ENCODE measurements around the gene DAAM1. TPM values are rescaled to one million over a fixed set of nuclear protein-coding genes. Genes with fewer than 3 reads are reported as not detected.

DAAM1 gene
- total and polyA plus RNA-seq, 2 donors (not counting 1 experiment from before 2014, with no cell fraction given), result 11.2 to 34.3 TPM

- whole genome bisulfite sequencing (ENCODE audit: insufficient coverage), result 100% methylated on average over 2 of the region's 2 CpGs
- H3K9ac ChIP-seq (ENCODE audit: low read length), result no peak overlapping the region
- TF ChIP-seq CTCF (IDR thresholded peaks at IDR 0.05) (no peak), EZH2 (IDR thresholded peaks at IDR 0.05; ENCODE audit: borderline replicate concordance, insufficient read depth, low read depth, low read length, poor library complexity, severe bottlenecking) (no peak)
- ChIA-PET POLR2A (no interaction called here), CTCF (interaction anchor here (1.0 kb wide), 1 partner anchor 11 kb away, joined by 3 read pairs; no protein-coding TSS in a partner anchor)
- H2AFZ ChIP-seq (ENCODE audit: insufficient read depth, low read depth, low read length, poor library complexity, severe bottlenecking), result no peak overlapping the region
- no peak overlapping the region for H3K27ac ChIP-seq (ENCODE audit: low read length in 2 of 2)
- ATAC-seq (ENCODE audit: low read depth) (no peak), DNase-seq (no peak)
- H3K27me3 ChIP-seq (replicated peaks in 1 of 4; ENCODE audit: control extremely low read depth in 1 of 4, control insufficient read depth in 3 of 4, insufficient read depth in 4 of 4, low read length in 3 of 4), result no peaks in the 10 kb centered on the region
- peaks cover 1 to 20% of the 10 kb centered on the region in 2 experiments for H3K36me3 ChIP-seq (replicated peaks in 1 of 2; ENCODE audit: control extremely low read depth in 1 of 2, control insufficient read depth in 1 of 2, extremely low read depth in 1 of 2, insufficient read depth in 2 of 2, low read length in 1 of 2)
- peaks cover 4 to 7% of the 10 kb centered on the region in 2 donors for H3K4me1 ChIP-seq (ENCODE audit: control insufficient read depth in 2 of 2, insufficient read depth in 2 of 2, low read length in 2 of 2)
- intact Hi-C loops (cut with micrococcal nuclease), result no loop called here
- H3K4me2 ChIP-seq (replicated peaks; ENCODE audit: low read depth, low read length, poor library complexity, severe bottlenecking), result no peak overlapping the region
- H3K4me3 ChIP-seq (ENCODE audit: control extremely low read depth in 1 of 5, extremely low read depth in 1 of 5, insufficient read depth in 1 of 5, low read depth in 2 of 5, low read length in 4 of 5), result no peak overlapping the region
- H3K9me3 ChIP-seq (ENCODE audit: control extremely low read depth in 1 of 3, control insufficient read depth in 2 of 3, insufficient read depth in 1 of 3, low read length in 2 of 3), result no peaks in the 10 kb centered on the region
- no peaks in the 10 kb centered on the region for H3K9me3 Mint-ChIP-seq (ENCODE audit: insufficient read depth)
- H3K4me3 Mint-ChIP-seq, result no peak overlapping the region
- peaks cover 9% of the 10 kb centered on the region for H3K4me1 Mint-ChIP-seq
- H3K79me2 ChIP-seq (ENCODE audit: control insufficient read depth, insufficient read depth, low read length), result no peaks in the 10 kb centered on the region
- H3K27me3 Mint-ChIP-seq, result no peaks in the 10 kb centered on the region
- no peaks in the 10 kb centered on the region for H4K20me1 ChIP-seq (ENCODE audit: control insufficient read depth, insufficient read depth, low read length, poor library complexity, severe bottlenecking)
- no peak overlapping the region for H3K27ac Mint-ChIP-seq
These were observed 137.4 kb downstream of the DAAM1 start for GRCh38 chr14:59325906-59326305.

- intact Hi-C loops (cut with micrococcal nuclease), result no loop called here
- Histone ChIP-seq H2AFZ (ENCODE audit: insufficient read depth, low read depth, low read length, poor library complexity, severe bottlenecking) (no peak overlapping the region), H4K20me1 (ENCODE audit: control insufficient read depth, insufficient read depth, low read length, poor library complexity, severe bottlenecking) (no peaks in the 10 kb centered on the region), H3K9ac (ENCODE audit: low read length) (no peak overlapping the region), H3K4me1 (ENCODE audit: control insufficient read depth in 2 of 2, insufficient read depth in 2 of 2, low read length in 2 of 2) (no peaks in the 10 kb centered on the region), H3K4me2 (replicated peaks; ENCODE audit: low read depth, low read length, poor library complexity, severe bottlenecking) (no peak overlapping the region), H3K27me3 (replicated peaks in 1 of 4; ENCODE audit: control extremely low read depth in 1 of 4, control insufficient read depth in 3 of 4, insufficient read depth in 4 of 4, low read length in 3 of 4) (no peaks in the 10 kb centered on the region), H3K4me3 (ENCODE audit: control extremely low read depth in 1 of 5, extremely low read depth in 1 of 5, insufficient read depth in 1 of 5, low read depth in 2 of 5, low read length in 4 of 5) (no peak overlapping the region), H3K79me2 (ENCODE audit: control insufficient read depth, insufficient read depth, low read length) (no peaks in the 10 kb centered on the region), H3K36me3 (replicated peaks in 1 of 2; ENCODE audit: control extremely low read depth in 1 of 2, control insufficient read depth in 1 of 2, extremely low read depth in 1 of 2, insufficient read depth in 2 of 2, low read length in 1 of 2) (peaks cover 5 to 20% of the 10 kb centered on the region in 2 experiments), H3K9me3 (ENCODE audit: control extremely low read depth in 1 of 3, control insufficient read depth in 2 of 3, insufficient read depth in 1 of 3, low read length in 2 of 3) (no peaks in the 10 kb centered on the region), H3K27ac (ENCODE audit: low read length in 2 of 2) (no peak overlapping the region)
- no CpG with 5 or more reads among the region's 4 CpGs for WGBS (ENCODE audit: insufficient coverage)
- Mint-ChIP-seq H3K27me3 (no peaks in the 10 kb centered on the region), H3K27ac (no peak overlapping the region), H3K9me3 (ENCODE audit: insufficient read depth) (no peaks in the 10 kb centered on the region), H3K4me1 (peaks cover 2% of the 10 kb centered on the region), H3K4me3 (no peak overlapping the region)
- CTCF ChIA-PET, result interaction anchor here (2.0 kb wide), 1 partner anchor 53 kb away, joined by 4 read pairs; no protein-coding TSS in a partner anchor
- DNase-seq (no peak), ATAC-seq (ENCODE audit: low read depth) (no peak)
- POLR2A ChIA-PET, result no interaction called here
- no peak for TF ChIP-seq CTCF (IDR thresholded peaks at IDR 0.05)
- TF ChIP-seq EZH2 (IDR thresholded peaks at IDR 0.05; ENCODE audit: borderline replicate concordance, insufficient read depth, low read depth, low read length, poor library complexity, severe bottlenecking), result no peak
These were observed 140.0 kb downstream of the DAAM1 start for GRCh38 chr14:59328454-59328853.
